Stimulated activated memory B cell treated with anti-CD40 and anti-IgM and Interleukin-4, amounts not matched to agents 10 μg/mL and 1 μg/mL and 100 μg/mL, for 72 hours (primary cell): ENCODE results near the gene FGD5.

Source experiments
- ATAC-seq: fragments of 150-1000 bp; cut with Tn5 transposase; 2 replicates; pipeline ENCODE4 v1.10.0; 2021
- H3K27ac Mint-ChIP-seq: one replicate; pipeline ENCODE4 v1.8.0; 2022; ENCODE audit warnings: mild to moderate bottlenecking, mixed read lengths
- H3K27me3 Mint-ChIP-seq: one replicate; pipeline ENCODE4 v1.8.0; 2022; ENCODE audit warnings: mixed read lengths
- H3K36me3 Mint-ChIP-seq: one replicate; pipeline ENCODE4 v1.8.0; 2022; ENCODE audit warnings: mixed read lengths
- H3K4me1 Mint-ChIP-seq: one replicate; pipeline ENCODE4 v1.8.0; 2022; ENCODE audit warnings: mixed read lengths
- H3K4me3 Mint-ChIP-seq: one replicate; pipeline ENCODE4 v1.8.0; 2022; ENCODE audit warnings: mild to moderate bottlenecking, moderate library complexity, mixed read lengths
- H3K9me3 Mint-ChIP-seq: one replicate; pipeline ENCODE4 v1.8.0; 2022; ENCODE audit warnings: mixed read lengths

Gene FGD5

GRCh38 chr3:14943042-14943441, 124.3 kb downstream of the FGD5 start:
- ATAC-seq, result no peak
- peaks cover 6% of the 10 kb centered on the region for H3K36me3 Mint-ChIP-seq

GRCh38 chr3:14946236-14946635, 127.5 kb downstream of the FGD5 start:
- Mint-ChIP-seq H3K27me3 (no peaks in the 10 kb centered on the region), H3K9me3 (no peaks in the 10 kb centered on the region), H3K36me3 (peaks cover 6% of the 10 kb centered on the region), H3K4me1 (peaks cover 36% of the 10 kb centered on the region), H3K27ac (peak overlapping the region; percentile 99), H3K4me3 (peak overlapping the region; percentile 100)
- ATAC-seq, result no peak

More at GRCh38 chr3:14943042-14943441, 124.3 kb downstream of the FGD5 start:
- Mint-ChIP-seq H3K4me3 (no peak overlapping the region), H3K4me1 (peaks cover 22% of the 10 kb centered on the region), H3K9me3 (no peaks in the 10 kb centered on the region), H3K27me3 (no peaks in the 10 kb centered on the region), H3K27ac (no peak overlapping the region)

- Mint-ChIP-seq H3K4me3 (peak overlapping the region; percentile 100), H3K9me3 (no peaks in the 10 kb centered on the region), H3K27me3 (no peaks in the 10 kb centered on the region), H3K27ac (peak overlapping the region; percentile 99), H3K4me1 (peaks cover 39% of the 10 kb centered on the region), H3K36me3 (peaks cover 6% of the 10 kb centered on the region)
- ATAC-seq, result no peak
These were observed 128.0 kb downstream of the FGD5 start for GRCh38 chr3:14946739-14947099.

- ATAC-seq, result peak; percentile 83
- H3K27me3 Mint-ChIP-seq, result no peaks in the 10 kb centered on the region
- H3K4me1 Mint-ChIP-seq, result peaks cover 43% of the 10 kb centered on the region
- H3K4me3 Mint-ChIP-seq, result peak within 1 kb of the TSS; percentile 100
- no peaks in the 10 kb centered on the region for H3K9me3 Mint-ChIP-seq
- peaks cover 6% of the 10 kb centered on the region for H3K36me3 Mint-ChIP-seq
- H3K27ac Mint-ChIP-seq, result peak within 1 kb of the TSS; percentile 99
These were observed 128.5 kb downstream of the FGD5 start, which contains the start of gene NR2C2 for GRCh38 chr3:14947100-14947885. TSS of gene NR2C2 (plus strand) at chr3:14947583. CDS start at chr3:15003915, 56,332 bp downstream.

- peaks cover 6% of the 10 kb centered on the region for H3K36me3 Mint-ChIP-seq
- H3K27me3 Mint-ChIP-seq, result no peaks in the 10 kb centered on the region
- H3K27ac Mint-ChIP-seq, result peak overlapping the region; percentile 99
- no peaks in the 10 kb centered on the region for H3K9me3 Mint-ChIP-seq
- peak; percentile 96 for ATAC-seq
- peak overlapping the region; percentile 100 for H3K4me3 Mint-ChIP-seq
- peaks cover 48% of the 10 kb centered on the region for H3K4me1 Mint-ChIP-seq
These were observed 129.3 kb downstream of the FGD5 start for GRCh38 chr3:14947886-14948608.

- no peaks in the 10 kb centered on the region for H3K9me3 Mint-ChIP-seq
- peak overlapping the region; percentile 100 for H3K4me3 Mint-ChIP-seq
- ATAC-seq, result no peak
- peaks cover 44% of the 10 kb centered on the region for H3K4me1 Mint-ChIP-seq
- peak overlapping the region; percentile 99 for H3K27ac Mint-ChIP-seq
- H3K36me3 Mint-ChIP-seq, result peaks cover 6% of the 10 kb centered on the region
- no peaks in the 10 kb centered on the region for H3K27me3 Mint-ChIP-seq
These were observed 129.9 kb downstream of the FGD5 start for GRCh38 chr3:14948609-14949038.

- no peaks in the 10 kb centered on the region for H3K27me3 Mint-ChIP-seq
- ATAC-seq, result no peak
- H3K9me3 Mint-ChIP-seq, result no peaks in the 10 kb centered on the region
- peak overlapping the region; percentile 99 for H3K27ac Mint-ChIP-seq
- peaks cover 6% of the 10 kb centered on the region for H3K36me3 Mint-ChIP-seq
- peak overlapping the region; percentile 100 for H3K4me3 Mint-ChIP-seq
- peaks cover 44% of the 10 kb centered on the region for H3K4me1 Mint-ChIP-seq
These were observed 130.4 kb downstream of the FGD5 start for GRCh38 chr3:14949126-14949525.

- Mint-ChIP-seq H3K27me3 (no peaks in the 10 kb centered on the region), H3K36me3 (peaks cover 6% of the 10 kb centered on the region), H3K27ac (no peak overlapping the region), H3K4me3 (no peak overlapping the region), H3K4me1 (peaks cover 55% of the 10 kb centered on the region), H3K9me3 (no peaks in the 10 kb centered on the region)
- no peak for ATAC-seq
These were observed 131.5 kb downstream of the FGD5 start for GRCh38 chr3:14950274-14950673.

- no peaks in the 10 kb centered on the region for H3K9me3 Mint-ChIP-seq
- no peak overlapping the region for H3K4me3 Mint-ChIP-seq
- peaks cover 13% of the 10 kb centered on the region for H3K36me3 Mint-ChIP-seq
- H3K27ac Mint-ChIP-seq, result peak overlapping the region; percentile 91
- peaks cover 59% of the 10 kb centered on the region for H3K4me1 Mint-ChIP-seq
- ATAC-seq, result no peak
- no peaks in the 10 kb centered on the region for H3K27me3 Mint-ChIP-seq
These were observed 138.4 kb downstream of the FGD5 start for GRCh38 chr3:14957153-14957552.

GRCh38 chr3:14957925-14958324, 139.2 kb downstream of the FGD5 start:
- H3K9me3 Mint-ChIP-seq, result no peaks in the 10 kb centered on the region
- peaks cover 53% of the 10 kb centered on the region for H3K4me1 Mint-ChIP-seq
- ATAC-seq, result no peak
- H3K27me3 Mint-ChIP-seq, result no peaks in the 10 kb centered on the region
- peaks cover 20% of the 10 kb centered on the region for H3K36me3 Mint-ChIP-seq
- peak overlapping the region; percentile 91 for H3K27ac Mint-ChIP-seq
- H3K4me3 Mint-ChIP-seq, result peak overlapping the region; percentile 11

- no peaks in the 10 kb centered on the region for H3K9me3 Mint-ChIP-seq
- peak overlapping the region; percentile 76 for H3K4me3 Mint-ChIP-seq
- H3K27me3 Mint-ChIP-seq, result no peaks in the 10 kb centered on the region
- no peak for ATAC-seq
- peaks cover 48% of the 10 kb centered on the region for H3K4me1 Mint-ChIP-seq
- H3K27ac Mint-ChIP-seq, result peak overlapping the region; percentile 91
- peaks cover 21% of the 10 kb centered on the region for H3K36me3 Mint-ChIP-seq
These were observed 140.7 kb downstream of the FGD5 start for GRCh38 chr3:14959359-14959943.

GRCh38 chr3:14962762-14963161, 144.0 kb downstream of the FGD5 start:
- Mint-ChIP-seq H3K9me3 (peaks cover 4% of the 10 kb centered on the region), H3K27ac (no peak overlapping the region), H3K36me3 (peaks cover 41% of the 10 kb centered on the region), H3K4me3 (no peak overlapping the region), H3K27me3 (no peaks in the 10 kb centered on the region), H3K4me1 (peaks cover 20% of the 10 kb centered on the region)
- no peak for ATAC-seq

- H3K27me3 Mint-ChIP-seq, result no peaks in the 10 kb centered on the region
- peaks cover 31% of the 10 kb centered on the region for H3K36me3 Mint-ChIP-seq
- no peak overlapping the region for H3K27ac Mint-ChIP-seq
- no peak for ATAC-seq
- H3K4me3 Mint-ChIP-seq, result no peak overlapping the region
- peaks cover 4% of the 10 kb centered on the region for H3K9me3 Mint-ChIP-seq
- H3K4me1 Mint-ChIP-seq, result no peaks in the 10 kb centered on the region
These were observed 148.5 kb downstream of the FGD5 start for GRCh38 chr3:14967285-14967684.

- no peak overlapping the region for H3K27ac Mint-ChIP-seq
- H3K9me3 Mint-ChIP-seq, result peaks cover 4% of the 10 kb centered on the region
- no peak for ATAC-seq
- H3K4me1 Mint-ChIP-seq, result no peaks in the 10 kb centered on the region
- peaks cover 43% of the 10 kb centered on the region for H3K36me3 Mint-ChIP-seq
- no peak overlapping the region for H3K4me3 Mint-ChIP-seq
- no peaks in the 10 kb centered on the region for H3K27me3 Mint-ChIP-seq
These were observed 150.9 kb downstream of the FGD5 start for GRCh38 chr3:14969671-14970070.

GRCh38 chr3:14976317-14976716, 157.6 kb downstream of the FGD5 start:
- H3K27me3 Mint-ChIP-seq, result no peaks in the 10 kb centered on the region
- no peak for ATAC-seq
- peaks cover 43% of the 10 kb centered on the region for H3K36me3 Mint-ChIP-seq
- H3K4me3 Mint-ChIP-seq, result no peak overlapping the region
- H3K27ac Mint-ChIP-seq, result peak overlapping the region; percentile 77
- peaks cover 36% of the 10 kb centered on the region for H3K4me1 Mint-ChIP-seq
- no peaks in the 10 kb centered on the region for H3K9me3 Mint-ChIP-seq
